Measurements from ENCODE around the gene CENPE.

Gene CENPE

DNA sequence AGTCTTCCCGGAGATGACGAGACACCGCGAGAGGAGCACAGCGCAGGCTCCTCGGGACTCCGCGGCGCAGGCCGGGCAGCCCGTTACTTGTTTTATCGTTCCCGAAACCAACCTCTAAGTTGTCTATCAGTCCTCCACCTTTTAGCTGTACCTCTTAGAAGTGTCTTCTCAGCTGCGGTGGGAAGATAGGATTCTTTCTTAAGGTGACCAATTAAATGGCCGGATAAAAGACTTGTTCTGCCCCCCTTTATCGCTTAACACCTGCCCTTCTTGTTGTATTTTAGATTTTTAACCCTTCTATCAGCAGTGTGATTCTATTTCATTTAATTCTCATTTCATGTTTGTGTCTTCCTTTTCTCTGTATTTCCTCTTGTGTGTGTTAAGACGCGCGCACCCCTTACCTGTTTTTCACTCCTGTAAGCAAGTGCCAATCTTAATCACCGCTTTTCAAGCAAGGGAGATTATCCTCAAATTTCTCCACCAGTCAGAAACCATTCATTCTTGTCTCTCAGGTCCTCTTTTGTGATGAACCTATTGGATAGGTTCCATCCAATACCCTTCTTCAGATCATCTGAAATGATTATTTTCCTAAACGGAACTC, 121.3 kb downstream of the CENPE start, which contains the start of gene SLC9B2:
TSS of gene SLC9B2 (minus strand) at position 15 of the 601 bp plus-strand sequence. CDS start 9,211 bp downstream, outside the sequence.
- peak within 1 kb of the TSS; percentile 90 for H3K4me3 ChIP-seq (ENCODE audit: low read depth, low read length)
- no peak for DNase-seq (ENCODE audit: low read depth)
- TF ChIP-seq, protein P1, sequence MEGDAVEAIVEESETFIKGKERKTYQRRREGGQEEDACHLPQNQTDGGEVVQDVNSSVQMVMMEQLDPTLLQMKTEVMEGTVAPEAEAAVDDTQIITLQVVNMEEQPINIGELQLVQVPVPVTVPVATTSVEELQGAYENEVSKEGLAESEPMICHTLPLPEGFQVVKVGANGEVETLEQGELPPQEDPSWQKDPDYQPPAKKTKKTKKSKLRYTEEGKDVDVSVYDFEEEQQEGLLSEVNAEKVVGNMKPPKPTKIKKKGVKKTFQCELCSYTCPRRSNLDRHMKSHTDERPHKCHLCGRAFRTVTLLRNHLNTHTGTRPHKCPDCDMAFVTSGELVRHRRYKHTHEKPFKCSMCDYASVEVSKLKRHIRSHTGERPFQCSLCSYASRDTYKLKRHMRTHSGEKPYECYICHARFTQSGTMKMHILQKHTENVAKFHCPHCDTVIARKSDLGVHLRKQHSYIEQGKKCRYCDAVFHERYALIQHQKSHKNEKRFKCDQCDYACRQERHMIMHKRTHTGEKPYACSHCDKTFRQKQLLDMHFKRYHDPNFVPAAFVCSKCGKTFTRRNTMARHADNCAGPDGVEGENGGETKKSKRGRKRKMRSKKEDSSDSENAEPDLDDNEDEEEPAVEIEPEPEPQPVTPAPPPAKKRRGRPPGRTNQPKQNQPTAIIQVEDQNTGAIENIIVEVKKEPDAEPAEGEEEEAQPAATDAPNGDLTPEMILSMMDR (IDR thresholded peaks at IDR 0.05; ENCODE audit: low read depth, low read length, missing control alignments): no peak

DNA sequence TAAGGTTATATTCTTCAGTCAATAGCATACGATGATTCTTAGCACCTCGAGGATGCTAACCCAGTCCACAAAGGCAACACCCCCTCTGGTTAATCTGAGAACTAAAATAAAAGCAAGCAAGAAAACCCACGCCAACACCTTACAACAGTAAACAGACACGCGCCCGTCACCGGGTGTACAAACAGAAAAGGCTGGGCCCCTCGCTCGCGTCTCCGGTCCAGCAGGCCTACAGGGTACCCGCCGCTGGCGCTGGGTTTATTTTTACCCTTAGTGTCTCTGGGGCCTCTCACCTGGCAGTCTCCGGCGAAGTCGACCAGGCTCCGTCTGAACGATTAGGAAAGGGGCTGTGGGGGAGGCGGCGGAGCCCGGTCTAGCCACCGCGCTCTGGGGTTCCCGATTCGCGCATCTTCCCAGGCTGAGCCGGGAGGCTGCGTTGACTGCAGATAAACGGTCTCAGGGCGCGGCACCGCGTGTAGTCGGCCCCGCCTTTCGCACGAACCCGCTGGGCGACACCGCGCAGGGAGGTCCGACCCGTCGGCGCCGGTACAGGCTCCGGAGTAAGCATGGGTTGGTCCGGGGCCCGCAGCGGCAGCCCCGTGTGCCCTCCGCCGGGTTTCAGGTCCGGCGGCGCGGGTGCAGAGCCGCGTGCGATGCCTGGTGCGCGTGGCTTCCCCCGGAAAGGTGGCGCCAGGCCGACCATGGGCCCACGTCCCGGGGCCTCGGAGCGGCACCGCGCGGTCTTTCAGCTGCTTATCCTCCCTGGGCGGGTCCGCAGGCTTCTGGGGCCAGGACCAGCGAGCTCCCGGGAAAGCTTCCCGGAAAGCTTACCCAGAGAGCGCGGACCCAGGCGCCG, 122.0 kb downstream of the CENPE start:
- DNase-seq (ENCODE audit: low read depth): peak; percentile 38
- TF ChIP-seq, protein P1 (IDR thresholded peaks at IDR 0.05; ENCODE audit: low read depth, low read length, missing control alignments): peak; percentile 16
- peak overlapping the region; percentile 90 for H3K4me3 ChIP-seq (ENCODE audit: low read depth, low read length)

DNA sequence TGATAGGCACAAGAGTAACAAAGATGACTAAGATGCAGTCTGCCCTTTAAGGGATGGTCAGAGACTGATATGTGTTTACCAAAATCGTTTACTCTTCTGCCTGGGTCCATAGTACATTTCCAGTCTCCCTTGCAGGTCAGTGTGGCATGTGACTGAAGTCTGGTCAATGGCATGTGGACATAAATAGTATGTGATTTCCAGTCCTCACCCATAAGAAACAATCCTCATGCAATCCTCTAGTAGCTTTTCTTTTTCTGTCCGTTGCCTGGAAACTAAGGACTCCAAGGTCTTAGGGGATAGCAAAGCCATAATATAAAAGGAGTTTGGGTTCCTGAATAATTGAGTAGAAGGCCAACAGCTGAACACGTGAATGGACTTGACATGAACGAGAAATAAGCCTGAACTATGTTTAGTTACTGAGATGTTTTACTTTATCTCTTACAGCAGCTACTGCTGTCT, 122.7 kb downstream of the CENPE start:
- DNase-seq (ENCODE audit: low read depth): no peak
- H3K4me3 ChIP-seq (ENCODE audit: low read depth, low read length): peak overlapping the region; percentile 90
- TF ChIP-seq, protein P1 (IDR thresholded peaks at IDR 0.05; ENCODE audit: low read depth, low read length, missing control alignments): no peak

DNA sequence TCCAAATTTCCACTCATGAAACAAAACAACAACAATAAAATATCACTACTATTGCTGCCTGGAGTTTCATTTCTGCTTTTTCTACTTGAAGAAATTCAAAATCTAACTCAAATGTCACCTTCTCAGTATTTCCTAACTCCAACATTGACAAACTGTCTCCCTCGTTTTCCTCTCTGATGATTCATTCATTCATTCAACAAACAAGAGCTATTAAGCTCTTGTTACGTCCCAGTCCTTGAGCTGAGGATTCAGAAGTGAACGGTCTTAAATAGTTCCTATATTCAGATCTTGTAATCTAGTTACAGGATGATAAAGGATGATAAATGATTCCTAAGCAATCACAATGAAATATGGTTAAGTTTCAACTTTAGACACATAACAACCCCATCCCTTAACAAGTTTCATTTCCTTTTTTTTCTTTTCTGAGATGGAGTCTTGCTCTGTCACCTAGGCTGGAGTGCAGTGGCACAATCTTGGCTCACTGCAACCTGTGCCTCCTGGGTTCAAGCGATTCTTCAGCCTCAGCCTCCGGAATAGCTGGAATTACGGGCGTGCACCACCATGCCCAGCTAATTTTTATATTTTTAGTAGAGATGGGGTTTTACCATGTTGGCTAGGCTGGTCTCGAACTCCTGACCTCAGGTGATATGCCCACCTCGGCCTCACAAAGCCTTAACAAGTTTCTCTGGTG, 123.3 kb downstream of the CENPE start:
- TF ChIP-seq, protein P1 (IDR thresholded peaks at IDR 0.05; ENCODE audit: low read depth, low read length, missing control alignments): no peak
- DNase-seq (ENCODE audit: low read depth): no peak
- peak overlapping the region; percentile 90 for H3K4me3 ChIP-seq (ENCODE audit: low read depth, low read length)

DNA sequence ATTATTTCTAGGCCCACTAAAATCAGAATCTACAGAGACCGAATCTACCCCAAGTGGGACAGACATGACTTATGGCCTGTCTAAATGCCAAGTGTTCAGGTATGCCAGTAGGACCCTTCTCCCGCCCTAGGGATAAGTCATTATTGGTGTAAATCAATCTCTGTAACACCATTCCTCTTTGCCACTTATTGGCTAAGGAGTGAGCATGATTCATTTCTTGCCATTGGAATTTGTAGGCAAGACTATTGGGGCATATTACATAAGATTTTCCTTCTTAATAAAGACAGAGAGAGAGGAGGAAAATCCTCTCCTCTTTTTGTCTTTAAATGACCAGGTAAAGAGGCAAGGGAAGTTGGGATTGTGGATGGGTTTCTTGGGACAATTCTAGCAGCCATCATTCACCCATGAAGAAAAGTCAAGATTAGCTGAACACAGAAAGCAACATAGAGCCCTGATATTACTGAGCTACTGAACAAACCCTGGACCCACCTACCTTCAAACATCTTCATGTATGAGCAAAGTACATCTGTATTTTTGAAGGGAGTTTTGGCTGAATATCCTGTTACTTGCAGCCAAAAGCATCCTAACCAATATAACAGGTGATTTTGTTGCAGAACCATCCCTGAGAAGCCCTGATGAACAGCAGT, 124.2 kb downstream of the CENPE start:
- no peak overlapping the region; the same call in 1 of the 2 replicates for H3K4me3 ChIP-seq (ENCODE audit: low read depth, low read length)
- DNase-seq (ENCODE audit: low read depth): no peak
- TF ChIP-seq, protein P1 (IDR thresholded peaks at IDR 0.05; ENCODE audit: low read depth, low read length, missing control alignments): no peak

DNA sequence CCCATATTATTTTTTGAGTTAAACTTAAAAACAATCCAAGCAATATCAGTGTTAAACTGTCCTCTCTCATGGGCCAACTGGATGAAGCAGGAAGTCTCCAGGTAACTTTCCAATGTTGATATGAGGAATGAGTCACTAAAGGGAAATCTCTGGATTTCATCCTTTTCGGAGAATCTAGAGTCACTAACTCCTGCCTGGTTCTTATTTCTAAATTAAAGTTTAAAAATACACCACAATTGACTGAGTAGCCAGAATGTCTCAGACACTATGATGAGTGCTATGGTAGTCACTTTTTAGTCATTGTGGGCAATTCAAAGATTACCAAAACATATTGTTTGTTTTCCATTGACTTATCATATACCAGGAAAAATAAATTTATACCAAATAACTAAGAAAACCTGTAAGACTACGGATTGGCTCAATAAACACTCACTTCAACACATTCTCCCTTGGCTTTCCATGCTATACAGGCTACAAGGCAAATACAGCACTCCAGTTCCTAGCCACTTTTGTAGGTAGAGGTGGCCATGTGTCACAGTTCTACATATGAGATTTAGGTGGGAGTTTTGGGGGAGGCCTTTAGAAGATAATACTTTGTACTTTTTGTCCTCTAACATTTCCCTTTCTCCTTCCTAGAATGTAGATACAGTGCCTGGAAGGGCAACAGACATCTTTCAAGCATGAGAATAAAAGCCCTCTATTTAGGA, 130.1 kb downstream of the CENPE start:
- TF ChIP-seq, protein P1 (IDR thresholded peaks at IDR 0.05; ENCODE audit: low read depth, low read length, missing control alignments): no peak
- no peak for DNase-seq (ENCODE audit: low read depth)
- H3K4me3 ChIP-seq (ENCODE audit: low read depth, low read length): no peak overlapping the region

Data from GM12864 (cell line).